CD14-positive monocyte (primary cell): ENCODE data around the gene STX11. TPM values are rescaled to one million over a fixed set of nuclear protein-coding genes. Genes with fewer than 3 reads are reported as not detected.

Experiments
- DNase-seq, 3 donors: peaks; one replicate each; pipeline ENCODE4 v3.0.0-alpha.2; 2011 to 2022
- H2AFZ ChIP-seq: 2 replicates; pipeline ENCODE4 v1.6.0; 2012; ENCODE audit warnings: mild to moderate bottlenecking, low read depth, low read length, inconsistent platforms; ENCODE audit not compliant: insufficient read depth, poor library complexity, severe bottlenecking
- H3K27ac ChIP-seq, 2 donors: 1 replicate in 1 of 2; 2 replicates in 1 of 2; pipeline ENCODE4 v1.5.1; 2012 to 2013; ENCODE audit warnings: low read length in 2 of 2, control low read depth in 1 of 2, inconsistent platforms in 1 of 2, low read depth in 1 of 2, mild to moderate bottlenecking in 1 of 2
- H3K27me3 ChIP-seq, 2 donors: one replicate each; pipeline versions ENCODE4 v1.6.0 to v1.6.1; 2011 to 2013; ENCODE audit warnings: low read length in 2 of 2; ENCODE audit not compliant: control insufficient read depth in 2 of 2, insufficient read depth in 2 of 2
- H3K36me3 ChIP-seq, 2 donors: replicated peaks in 1 of 2; 1 replicate in 1 of 2; 2 replicates in 1 of 2; pipeline versions ENCODE4 v1.5.1 to v1.6.1; 2012 to 2013; ENCODE audit warnings: low read length in 2 of 2, control low read depth in 1 of 2, inconsistent platforms in 1 of 2, mild to moderate bottlenecking in 1 of 2; ENCODE audit not compliant: insufficient read depth in 2 of 2, control insufficient read depth in 1 of 2
- H3K4me1 ChIP-seq, 2 donors: 1 replicate in 1 of 2; 2 replicates in 1 of 2; pipeline versions ENCODE4 v1.5.1 to v1.6.1; 2012 to 2013; ENCODE audit warnings: low read length in 2 of 2, control low read depth in 1 of 2, inconsistent platforms in 1 of 2, mild to moderate bottlenecking in 1 of 2, moderate library complexity in 1 of 2; ENCODE audit not compliant: insufficient read depth in 2 of 2, control insufficient read depth in 1 of 2
- H3K4me2 ChIP-seq: replicated peaks from 2 replicates; pipeline ENCODE3; 2012; ENCODE audit warnings: low read length, moderate library complexity, mild to moderate bottlenecking; ENCODE audit not compliant: poor library complexity, severe bottlenecking; ENCODE audit errors: extremely low read depth
- H3K4me3 ChIP-seq, 3 experiments: fragments of 200-600 bp in 1 of 3; sonication (generic) in 1 of 3; replicated peaks in 1 of 3; 1 replicate in 2 of 3; 2 replicates in 1 of 3; pipeline ENCODE4 v1.5.1; 2011 to 2013; ENCODE audit warnings: low read length in 3 of 3, mild to moderate bottlenecking in 3 of 3, control low read depth in 2 of 3, low read depth in 2 of 3, inconsistent platforms in 1 of 3, moderate library complexity in 1 of 3
- H3K79me2 ChIP-seq: 2 replicates; pipeline ENCODE4 v1.6.0; 2012; ENCODE audit warnings: mild to moderate bottlenecking, control low read depth, inconsistent platforms, low read length, moderate library complexity; ENCODE audit not compliant: insufficient read depth
- H3K9ac ChIP-seq: 2 replicates; pipeline ENCODE4 v1.6.0; 2017; ENCODE audit warnings: low read length, mild to moderate bottlenecking; ENCODE audit not compliant: insufficient read depth, poor library complexity, severe bottlenecking
- H3K9me3 ChIP-seq, 2 donors: replicated peaks in 1 of 2; 1 replicate in 1 of 2; 2 replicates in 1 of 2; pipeline versions ENCODE4 v1.5.1 to v1.6.1; 2012 to 2013; ENCODE audit warnings: low read length in 2 of 2, control low read depth in 1 of 2; ENCODE audit not compliant: control insufficient read depth in 1 of 2, insufficient read depth in 1 of 2
- H4K20me1 ChIP-seq: 2 replicates; pipeline ENCODE4 v1.6.0; 2012; ENCODE audit warnings: mild to moderate bottlenecking, low read length, control low read depth, moderate library complexity; ENCODE audit not compliant: insufficient read depth
- H3K27ac Mint-ChIP-seq, 7 donors: one replicate each; pipeline ENCODE4 v1.8.0; 2020; ENCODE audit warnings: mild to moderate bottlenecking in 7 of 7, mixed read lengths in 7 of 7, moderate library complexity in 6 of 7, inconsistent platforms in 2 of 7
- H3K27me3 Mint-ChIP-seq, 3 donors: one replicate each; pipeline ENCODE4 v1.8.0; 2021 to 2022; ENCODE audit warnings: low read depth in 3 of 3, mild to moderate bottlenecking in 3 of 3, mixed read lengths in 3 of 3, moderate library complexity in 3 of 3, inconsistent platforms in 1 of 3
- H3K36me3 Mint-ChIP-seq, 2 donors: one replicate each; pipeline ENCODE4 v1.8.0; 2020; ENCODE audit warnings: mixed read lengths in 2 of 2, inconsistent platforms in 1 of 2, mild to moderate bottlenecking in 1 of 2
- H3K4me1 Mint-ChIP-seq: one replicate; pipeline ENCODE4 v1.8.0; 2020; ENCODE audit warnings: mild to moderate bottlenecking, mixed read lengths
- H3K4me3 Mint-ChIP-seq, 2 donors: one replicate each; pipeline ENCODE4 v1.8.0; 2020; ENCODE audit warnings: mild to moderate bottlenecking in 2 of 2, mixed read lengths in 2 of 2, moderate library complexity in 1 of 2
- H3K9me3 Mint-ChIP-seq, 7 donors: one replicate each; pipeline ENCODE4 v1.8.0; 2020 to 2022; ENCODE audit warnings: mixed read lengths in 7 of 7, mild to moderate bottlenecking in 6 of 7, moderate library complexity in 6 of 7, inconsistent platforms in 2 of 7
- CTCF ChIP-seq: fragments of 200-600 bp; IDR thresholded peaks from one replicate; pipeline ENCODE4 v1.8.0; 2022; ENCODE audit warnings: antibody characterized with exemption, mild to moderate bottlenecking
- WGBS: methylation state at CpG from one replicate; pipeline ENCODE4 v1.1.5; 2013; ENCODE audit warnings: missing lambda C conversion rate; ENCODE audit not compliant: insufficient coverage; 5-methylcytosine and 5-hydroxymethylcytosine counted together
- intact Hi-C, 2 donors: fragments of 100-400 bp; cut with micrococcal nuclease; formaldehyde crosslinking; loops; one replicate each; pipeline versions ENCODE4 v1.15.0 to v1.15.1; 2023
- polyA plus RNA-seq, 3 donors: library from polyadenylated mRNA; depleted of rRNA in 1 of 3; unstranded in 2 of 3; stranded (reverse) in 1 of 3; fragments of 300-500 nt in 2 of 3; fragments of >200 nt in 1 of 3; fragmentation: Illumina TruSeq in 2 of 3; gene quantifications; 1 replicate in 2 of 3; 2 replicates in 1 of 3; pipeline ENCODE4 v1.2.3, GENCODE V29; 2012 to 2021

STX11 gene
- polyA plus RNA-seq, 3 donors: 276 to 372 (median 367) TPM

- H3K27ac ChIP-seq: no peak overlapping the region
- H3K4me1 ChIP-seq: no peaks in the 10 kb centered on the region
- H3K4me3 Mint-ChIP-seq: no peak overlapping the region
- no peak for DNase-seq
- no peak for TF ChIP-seq CTCF
- H3K27me3 ChIP-seq: no peaks in the 10 kb centered on the region
- H3K9me3 Mint-ChIP-seq: peaks cover 0 to 3% (median 0%) of the 10 kb centered on the region in 7 donors
- H3K27ac Mint-ChIP-seq: no peak overlapping the region
- H3K27me3 Mint-ChIP-seq: peaks cover 0 to 5% (median 2%) of the 10 kb centered on the region in 3 donors
- no peaks in the 10 kb centered on the region for H3K36me3 Mint-ChIP-seq
- H3K4me1 Mint-ChIP-seq: no peaks in the 10 kb centered on the region
- intact Hi-C loops: no loop called here
- H4K20me1 ChIP-seq: no peaks in the 10 kb centered on the region
- H3K4me3 ChIP-seq: no peak overlapping the region
- H3K9me3 ChIP-seq: no peaks in the 10 kb centered on the region
- H3K79me2 ChIP-seq: no peaks in the 10 kb centered on the region
- no peak overlapping the region for H2AFZ ChIP-seq
- H3K4me2 ChIP-seq: no peak overlapping the region
- H3K36me3 ChIP-seq: no peaks in the 10 kb centered on the region
- no peak overlapping the region for H3K9ac ChIP-seq
- WGBS: 100% methylated on average over 3 of the region's 6 CpGs
These were observed 37.0 kb upstream of the STX11 start for GRCh38 chr6:144113366-144113765.

- Histone ChIP-seq H3K4me3 (no peak overlapping the region), H3K27ac (no peak overlapping the region), H4K20me1 (no peaks in the 10 kb centered on the region), H3K9me3 (no peaks in the 10 kb centered on the region), H2AFZ (no peak overlapping the region), H3K79me2 (no peaks in the 10 kb centered on the region), H3K9ac (no peak overlapping the region), H3K36me3 (no peaks in the 10 kb centered on the region), H3K27me3 (no peaks in the 10 kb centered on the region), H3K4me2 (no peak overlapping the region), H3K4me1 (no peaks in the 10 kb centered on the region)
- intact Hi-C loops: no loop called here
- no peaks in the 10 kb centered on the region for H3K4me1 Mint-ChIP-seq
- WGBS: no CpG with 5 or more reads among the region's 3 CpGs
- TF ChIP-seq CTCF: no peak
- DNase-seq: no peak
- H3K9me3 Mint-ChIP-seq: peaks cover 0 to 3% (median 0%) of the 10 kb centered on the region in 7 donors
- H3K27ac Mint-ChIP-seq: no peak overlapping the region
- no peaks in the 10 kb centered on the region for H3K36me3 Mint-ChIP-seq
- no peak overlapping the region for H3K4me3 Mint-ChIP-seq
- H3K27me3 Mint-ChIP-seq: peaks cover 0 to 5% (median under 1%) of the 10 kb centered on the region in 3 donors
These were observed 35.1 kb upstream of the STX11 start for GRCh38 chr6:144115219-144115618.
